Stomach (tissue), 9 donors: ENCODE results near the gene SMTNL2. TPM values are rescaled to one million over a fixed set of nuclear protein-coding genes. Genes with fewer than 3 reads are reported as not detected.

ENCODE experiments used
- DNase-seq, 2 donors: peaks; one replicate each; pipeline versions ENCODE4 v3.0.0 to v3.0.0-alpha.2; 2013 to 2019
- H3K27ac ChIP-seq, 5 donors: fragments of 200-600 bp in 4 of 5; sonication (generic) in 4 of 5; one replicate each; pipeline ENCODE4 v1.5.1; 2013 to 2019; ENCODE audit warnings: mild to moderate bottlenecking in 1 of 5, moderate library complexity in 1 of 5
- H3K27me3 ChIP-seq, 3 donors: fragments of 200-600 bp; sonication (generic); one replicate each; pipeline ENCODE4 v1.5.1; 2017 to 2019; ENCODE audit warnings: mixed run types in 1 of 3
- H3K36me3 ChIP-seq, 4 donors: fragments of 200-600 bp; sonication (generic); 1 replicate in 3 of 4; 2 replicates in 1 of 4; pipeline ENCODE4 v1.5.1; 2016 to 2019
- H3K4me1 ChIP-seq, 4 donors: fragments of 200-600 bp; sonication (generic); one replicate each; pipeline ENCODE4 v1.5.1; 2016 to 2019
- H3K4me3 ChIP-seq, 4 donors: fragments of 200-600 bp; sonication (generic) in 3 of 4; one replicate each; pipeline ENCODE4 v1.5.1; 2016 to 2019; ENCODE audit warnings: mild to moderate bottlenecking in 1 of 4
- H3K9me3 ChIP-seq, 4 donors: fragments of 200-600 bp; sonication (generic); one replicate each; pipeline ENCODE4 v1.5.1; 2016 to 2019
- EP300 ChIP-seq: sonication (generic); formaldehyde crosslinking; IDR thresholded peaks from one replicate; pipeline ENCODE4 v1.6.1; 2017; ENCODE audit warnings: antibody characterized with exemption
- POLR2A ChIP-seq, 4 donors: fragments of 450-650 bp; IDR thresholded peaks; one replicate each; pipeline ENCODE4 v1.6.1; 2016; ENCODE audit warnings: antibody characterized with exemption in 4 of 4, control low read depth in 2 of 4, mild to moderate bottlenecking in 1 of 4, moderate library complexity in 1 of 4
- POLR2AphosphoS5 ChIP-seq, 3 donors: sonication (generic); formaldehyde crosslinking; IDR thresholded peaks; one replicate each; pipeline ENCODE4 v1.6.1; 2016; ENCODE audit warnings: antibody characterized with exemption in 3 of 3
- WGBS, 5 donors: extraction: QIAGEN DNeasy Blood & Tissue Kit in 3 of 5; methylation state at CpG; one replicate each; pipeline versions ENCODE4 v1.1.5 to v1.1.7; 2013 to 2018; 5-methylcytosine and 5-hydroxymethylcytosine counted together
- intact Hi-C: fragments of 100-400 bp; cut with DNase I; formaldehyde crosslinking; loops from one replicate; pipeline ENCODE4 v1.15.1; 2023; ENCODE audit warnings: low total_unique reads
- polyA plus RNA-seq, 3 donors: library from polyadenylated mRNA; stranded (reverse); fragments of 200-250 nt; gene quantifications; one replicate each; pipeline ENCODE4 v1.2.3, GENCODE V29; 2013
- total RNA-seq, 5 donors: library from RNA; depleted of rRNA; stranded (reverse); fragments of >200 nt; gene quantifications; one replicate each; pipeline versions ENCODE4 v1.1.0 to v1.2.3, GENCODE V29; 2014 to 2016
- TF ChIP-seq, protein P1 (sequence below), 7 experiments: fragments of 450-650 bp in 4 of 7; fragments of 200-600 bp in 3 of 7; sonication (generic) in 3 of 7; IDR thresholded peaks; one replicate each; pipeline ENCODE4 v1.5.1; 2016 to 2019; ENCODE audit warnings: antibody characterized with exemption in 7 of 7, control low read depth in 2 of 7, mild to moderate bottlenecking in 1 of 7
- donor health status: healthy with polysubstance abuse.
- donor health status: Bipolar disorder and iron deficiency.
- donor health status: healthy.

Gene SMTNL2
- total and polyA plus RNA-seq, 8 donors = 0.50 to 1.9 (median 1.5) TPM; not detected in 4

DNA sequence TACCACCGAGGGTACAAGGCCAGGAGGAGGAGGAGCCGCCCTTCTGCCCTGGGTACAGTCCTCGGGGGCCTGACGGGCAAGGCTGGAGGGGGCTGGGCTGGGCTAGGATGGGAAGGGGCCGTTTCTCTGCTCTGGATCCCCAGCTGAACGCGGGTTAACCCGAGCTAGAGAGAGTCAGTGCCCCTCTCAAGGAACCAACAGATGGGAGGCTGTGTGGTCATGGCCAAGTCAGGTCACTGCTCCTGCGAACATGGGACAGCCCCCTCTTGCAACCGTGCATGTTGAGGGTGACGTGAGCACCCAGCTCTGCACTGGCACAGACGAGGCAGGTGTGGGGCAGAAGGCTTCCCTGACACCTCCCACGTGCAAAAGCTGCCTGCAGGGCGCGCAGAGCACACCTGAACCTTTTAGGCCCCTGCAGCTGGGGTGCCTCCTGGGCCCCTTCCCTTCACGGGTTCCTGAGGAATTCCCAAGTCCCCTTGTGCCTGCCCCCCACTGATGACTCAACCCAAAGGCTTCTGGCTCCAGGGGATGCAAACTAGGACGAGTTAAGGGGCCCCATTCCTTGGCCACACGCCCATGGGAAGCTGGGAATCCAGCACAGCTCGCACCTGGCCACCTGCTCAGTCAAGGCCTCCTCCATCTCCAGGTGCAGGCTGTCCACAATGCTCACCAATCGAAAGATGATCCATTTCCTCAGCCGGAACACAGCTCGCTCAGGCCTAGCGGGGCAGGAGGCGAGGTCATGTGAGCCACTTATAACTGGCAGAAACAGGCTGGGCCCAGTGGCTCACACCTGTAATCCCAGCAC is 35.4 kb upstream of the SMTNL2 start:
- H3K4me1 ChIP-seq = peaks cover 1 to 6% (median 5%) of the 10 kb centered on the region in 4 donors
- no peak overlapping the region for H3K27ac ChIP-seq
- no peak overlapping the region for H3K4me3 ChIP-seq
- intact Hi-C loops = loop anchor here (10.0 kb wide), 1 partner anchor 124 kb away; no protein-coding TSS in a partner anchor
- no peak for DNase-seq
- no peaks in the 10 kb centered on the region for H3K9me3 ChIP-seq
- 83 to 91% (median 86%) methylated on average over 17 to 24 of the region's 24 CpGs for WGBS, 5 donors
- no peak for TF ChIP-seq POLR2AphosphoS5 (IDR thresholded peaks at IDR 0.05)
- TF ChIP-seq EP300 = no peak
- TF ChIP-seq, protein P1, sequence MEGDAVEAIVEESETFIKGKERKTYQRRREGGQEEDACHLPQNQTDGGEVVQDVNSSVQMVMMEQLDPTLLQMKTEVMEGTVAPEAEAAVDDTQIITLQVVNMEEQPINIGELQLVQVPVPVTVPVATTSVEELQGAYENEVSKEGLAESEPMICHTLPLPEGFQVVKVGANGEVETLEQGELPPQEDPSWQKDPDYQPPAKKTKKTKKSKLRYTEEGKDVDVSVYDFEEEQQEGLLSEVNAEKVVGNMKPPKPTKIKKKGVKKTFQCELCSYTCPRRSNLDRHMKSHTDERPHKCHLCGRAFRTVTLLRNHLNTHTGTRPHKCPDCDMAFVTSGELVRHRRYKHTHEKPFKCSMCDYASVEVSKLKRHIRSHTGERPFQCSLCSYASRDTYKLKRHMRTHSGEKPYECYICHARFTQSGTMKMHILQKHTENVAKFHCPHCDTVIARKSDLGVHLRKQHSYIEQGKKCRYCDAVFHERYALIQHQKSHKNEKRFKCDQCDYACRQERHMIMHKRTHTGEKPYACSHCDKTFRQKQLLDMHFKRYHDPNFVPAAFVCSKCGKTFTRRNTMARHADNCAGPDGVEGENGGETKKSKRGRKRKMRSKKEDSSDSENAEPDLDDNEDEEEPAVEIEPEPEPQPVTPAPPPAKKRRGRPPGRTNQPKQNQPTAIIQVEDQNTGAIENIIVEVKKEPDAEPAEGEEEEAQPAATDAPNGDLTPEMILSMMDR (IDR thresholded peaks at IDR 0.05) = no peak
- no peak for TF ChIP-seq POLR2A (IDR thresholded peaks at IDR 0.05)
- no peaks in the 10 kb centered on the region for H3K27me3 ChIP-seq
- H3K36me3 ChIP-seq = peaks cover 77 to 100% (median 100%) of the 10 kb centered on the region in 4 donors

DNA sequence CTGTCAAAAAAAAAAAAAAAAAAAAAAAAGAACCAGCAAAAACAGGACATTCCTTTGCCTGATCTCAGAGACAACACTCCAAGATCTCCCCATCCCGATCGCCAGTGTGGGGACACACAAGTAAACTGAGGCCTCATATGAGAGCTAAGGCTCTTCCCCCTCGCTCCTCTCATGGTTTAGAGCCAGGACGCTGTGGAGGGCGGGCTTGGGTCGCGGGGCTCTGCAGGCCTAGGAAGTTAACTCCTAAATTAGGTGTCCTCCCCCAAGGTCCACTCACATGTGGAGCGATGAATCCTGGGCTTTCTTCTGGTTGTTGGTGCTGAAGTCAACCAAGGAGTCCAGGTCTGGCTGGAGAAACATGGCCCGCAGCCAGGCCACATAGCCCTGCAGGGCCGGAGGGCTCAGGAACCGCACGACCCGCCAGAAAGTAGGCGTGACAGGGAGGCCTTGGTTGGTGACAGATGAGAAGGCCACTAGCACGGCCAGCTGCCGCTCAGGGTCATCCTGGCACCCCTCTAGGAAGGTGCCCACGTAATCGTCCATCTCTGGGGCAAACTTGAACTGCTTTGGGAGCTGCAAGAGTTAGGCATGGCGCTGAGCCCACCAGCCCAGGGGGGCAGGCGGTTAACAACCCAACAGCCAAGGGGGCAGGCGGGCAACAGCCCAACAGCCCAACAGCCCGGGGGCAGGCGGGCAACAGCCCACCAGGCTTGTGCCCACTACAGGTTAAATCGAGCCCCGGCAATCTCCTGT is 34.4 kb upstream of the SMTNL2 start:
- Histone ChIP-seq H3K9me3 (no peaks in the 10 kb centered on the region), H3K36me3 (peaks cover 66 to 92% (median 91%) of the 10 kb centered on the region in 4 donors), H3K4me1 (peaks cover 12 to 17% (median 15%) of the 10 kb centered on the region in 4 donors), H3K4me3 (no peak overlapping the region), H3K27ac (no peak overlapping the region), H3K27me3 (no peaks in the 10 kb centered on the region)
- WGBS, 5 donors = 86 to 91% (median 89%) methylated on average over 14 to 25 of the region's 25 CpGs
- TF ChIP-seq, protein P1 (IDR thresholded peaks at IDR 0.05) = no peak
- no peak for TF ChIP-seq POLR2AphosphoS5 (IDR thresholded peaks at IDR 0.05)
- no peak for TF ChIP-seq POLR2A (IDR thresholded peaks at IDR 0.05)
- no peak for TF ChIP-seq EP300
- DNase-seq = no peak
- intact Hi-C loops = loop anchor here (10.0 kb wide), 1 partner anchor 125 kb away; no protein-coding TSS in a partner anchor

DNA sequence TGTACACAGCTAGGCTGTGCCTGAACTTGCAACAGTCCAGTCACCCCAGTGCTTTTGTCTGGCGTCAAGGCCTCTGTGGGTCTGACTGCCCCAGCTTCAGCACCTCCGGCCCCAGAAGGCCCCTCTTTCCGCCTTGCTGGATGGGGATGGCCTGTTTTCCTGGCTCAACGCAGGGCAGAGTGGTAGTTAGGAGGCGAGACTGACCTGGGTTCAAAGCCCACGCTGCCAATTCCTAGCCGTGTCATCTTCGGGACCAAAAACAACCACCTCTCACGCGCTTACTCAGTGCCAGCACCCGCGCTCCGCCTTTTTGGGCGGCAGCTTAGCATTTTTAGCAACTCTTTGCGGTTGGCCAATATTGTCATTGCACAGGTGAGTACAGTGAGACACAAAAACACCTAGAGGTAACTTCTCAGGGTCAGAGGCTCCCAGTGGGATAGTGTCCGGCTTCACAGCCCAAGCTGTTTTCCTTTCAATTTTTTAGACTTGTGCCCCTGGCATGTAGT is 33.7 kb upstream of the SMTNL2 start:
- intact Hi-C loops = no loop called here
- no peak overlapping the region for H3K4me3 ChIP-seq
- DNase-seq = no peak
- H3K27me3 ChIP-seq = no peaks in the 10 kb centered on the region
- WGBS, 5 donors = 88 to 95% (median 95%) methylated on average over 16 of the region's 16 CpGs
- peaks cover 60 to 86% (median 84%) of the 10 kb centered on the region in 4 donors for H3K36me3 ChIP-seq
- H3K4me1 ChIP-seq = peaks cover 13 to 20% (median 17%) of the 10 kb centered on the region in 4 donors
- no peak for TF ChIP-seq EP300
- no peak for TF ChIP-seq POLR2A (IDR thresholded peaks at IDR 0.05)
- TF ChIP-seq, protein P1 (IDR thresholded peaks at IDR 0.05) = no peak
- no peak for TF ChIP-seq POLR2AphosphoS5 (IDR thresholded peaks at IDR 0.05)
- H3K27ac ChIP-seq = no peak overlapping the region
- no peaks in the 10 kb centered on the region for H3K9me3 ChIP-seq

DNA sequence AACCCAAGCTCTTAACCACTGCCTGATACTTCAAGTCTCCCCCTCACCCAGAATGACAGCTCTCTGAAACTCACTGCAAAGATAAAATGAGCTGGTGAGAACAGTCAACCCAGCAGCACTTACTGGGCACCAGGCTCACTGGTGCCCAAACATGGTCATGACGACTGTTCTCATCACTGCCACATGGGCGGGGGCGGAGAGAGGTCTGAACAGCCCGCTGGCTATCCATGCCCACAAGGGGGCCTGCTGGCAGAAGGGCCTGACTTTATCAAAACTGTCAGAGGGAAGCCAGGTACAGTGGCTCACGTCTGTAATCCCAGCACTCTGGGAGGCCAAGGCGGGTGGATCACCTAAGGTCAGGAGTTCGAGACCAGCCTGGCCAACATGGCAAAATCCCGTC is 33.2 kb upstream of the SMTNL2 start:
- no peaks in the 10 kb centered on the region for H3K9me3 ChIP-seq
- no peak for DNase-seq
- intact Hi-C loops = no loop called here
- H3K4me3 ChIP-seq = no peak overlapping the region
- TF ChIP-seq, protein P1 (IDR thresholded peaks at IDR 0.05) = no peak
- TF ChIP-seq EP300 (no peak), POLR2A (IDR thresholded peaks at IDR 0.05) (no peak), POLR2AphosphoS5 (IDR thresholded peaks at IDR 0.05) (no peak)
- peaks cover 18 to 25% (median 22%) of the 10 kb centered on the region in 4 donors for H3K4me1 ChIP-seq
- no peak overlapping the region for H3K27ac ChIP-seq
- 81 to 94% (median 84%) methylated on average over 7 to 8 of the region's 8 CpGs for WGBS, 5 donors
- H3K27me3 ChIP-seq = no peaks in the 10 kb centered on the region
- H3K36me3 ChIP-seq = peaks cover 59 to 80% (median 79%) of the 10 kb centered on the region in 4 donors
